Fibroblast of lung (primary cell): ENCODE measurements around the gene LRMDA. TPM values are rescaled to one million over a fixed set of nuclear protein-coding genes. Genes with fewer than 3 reads are reported as not detected.

Experiments
- DNase-seq, 2 donors: peaks; one replicate each; pipeline versions ENCODE4 v3.0.0 to v3.0.0-alpha.2; 2010; ENCODE audit warnings: low read depth in 2 of 2
- H2AFZ ChIP-seq: 2 replicates; pipeline ENCODE4 v1.5.1; 2012; ENCODE audit warnings: low read length, control low read depth, inconsistent platforms
- H3K27ac ChIP-seq: 2 replicates; pipeline ENCODE4 v1.5.1; 2011; ENCODE audit warnings: low read length, control low read depth; ENCODE audit not compliant: insufficient read depth
- H3K27me3 ChIP-seq: 2 replicates; pipeline ENCODE4 v1.5.1; 2011; ENCODE audit warnings: mild to moderate bottlenecking, low read length; ENCODE audit not compliant: control insufficient read depth, insufficient read depth
- H3K36me3 ChIP-seq: 2 replicates; pipeline ENCODE4 v1.5.1; 2011; ENCODE audit warnings: low read length; ENCODE audit not compliant: control insufficient read depth, insufficient read depth
- H3K4me1 ChIP-seq: 2 replicates; pipeline ENCODE4 v1.5.1; 2011; ENCODE audit warnings: low read length; ENCODE audit not compliant: control insufficient read depth, insufficient read depth; ENCODE audit errors: extremely low read depth
- H3K4me2 ChIP-seq: 2 replicates; pipeline ENCODE4 v1.5.1; 2011; ENCODE audit warnings: low read length, control low read depth; ENCODE audit not compliant: insufficient read depth; ENCODE audit errors: extremely low read depth
- H3K4me3 ChIP-seq, 4 experiments: fragments of 200-600 bp in 1 of 4; sonication (generic) in 1 of 4; replicated peaks in 1 of 4; 2 replicates each; pipeline ENCODE4 v1.5.1; 2011 to 2016; ENCODE audit warnings: low read length in 4 of 4, low read depth in 3 of 4, mild to moderate bottlenecking in 3 of 4, control low read depth in 2 of 4, inconsistent platforms in 1 of 4, mixed read lengths in 1 of 4; ENCODE audit not compliant: insufficient read depth in 1 of 4; ENCODE audit errors: control extremely low read depth in 1 of 4
- H3K79me2 ChIP-seq: 2 replicates; pipeline ENCODE4 v1.5.1; 2012; ENCODE audit warnings: mild to moderate bottlenecking, low read length, inconsistent platforms; ENCODE audit not compliant: control insufficient read depth, insufficient read depth
- H3K9ac ChIP-seq: 2 replicates; pipeline ENCODE4 v1.5.1; 2011; ENCODE audit warnings: mild to moderate bottlenecking, low read length, control low read depth; ENCODE audit not compliant: insufficient read depth
- H3K9me3 ChIP-seq: 2 replicates; pipeline ENCODE4 v1.5.1; 2012; ENCODE audit warnings: low read depth, low read length; ENCODE audit not compliant: control insufficient read depth, insufficient read depth
- H4K20me1 ChIP-seq: 2 replicates; pipeline ENCODE4 v1.5.1; 2011; ENCODE audit warnings: low read length; ENCODE audit not compliant: control insufficient read depth, insufficient read depth; ENCODE audit errors: extremely low read depth
- EZH2 ChIP-seq: IDR thresholded peaks from 2 replicates; pipeline ENCODE4 v1.5.1; 2012; ENCODE audit warnings: low read length, control low read depth, mild to moderate bottlenecking; ENCODE audit errors: missing control alignments
- polyA plus RNA-seq, 2 donors: library from polyadenylated mRNA; depleted of rRNA in 1 of 2; stranded (reverse) in 1 of 2; unstranded in 1 of 2; fragments of >200 nt; gene quantifications; 2 replicates each; pipeline ENCODE4 v1.2.1, GENCODE V29; 2011 to 2012; ENCODE audit warnings: missing spikeins in 1 of 2
- total RNA-seq: library from RNA; depleted of rRNA; stranded (reverse); fragments of >200 nt; gene quantifications from 2 replicates; pipeline ENCODE4 v1.2.1, GENCODE V29; 2014
- TF ChIP-seq, protein P1 (sequence below), 2 donors: IDR thresholded peaks in 1 of 2; conservative IDR thresholded peaks in 1 of 2; 1 replicate in 1 of 2; 2 replicates in 1 of 2; pipeline ENCODE4 v1.5.1; 2011 to 2012; ENCODE audit warnings: low read length in 2 of 2, control low read depth in 1 of 2, inconsistent platforms in 1 of 2, low read depth in 1 of 2, mild to moderate bottlenecking in 1 of 2

Gene LRMDA
- total and polyA plus RNA-seq, 2 donors (not counting 1 experiment from before 2014, with no cell fraction given) = 1.7 to 2.0 TPM

GRCh38 chr10:76542307-76542930 is 1111.0 kb downstream of the LRMDA start:
- Histone ChIP-seq H3K27me3 (no peaks in the 10 kb centered on the region), H3K9me3 (no peaks in the 10 kb centered on the region), H3K79me2 (no peaks in the 10 kb centered on the region), H3K4me3 (no peak overlapping the region), H3K4me1 (no peaks in the 10 kb centered on the region), H3K36me3 (no peaks in the 10 kb centered on the region), H4K20me1 (no peaks in the 10 kb centered on the region), H3K4me2 (no peak overlapping the region), H2AFZ (no peak overlapping the region), H3K9ac (no peak overlapping the region), H3K27ac (no peak overlapping the region)
- DNase-seq = no peak
- TF ChIP-seq, protein P1, sequence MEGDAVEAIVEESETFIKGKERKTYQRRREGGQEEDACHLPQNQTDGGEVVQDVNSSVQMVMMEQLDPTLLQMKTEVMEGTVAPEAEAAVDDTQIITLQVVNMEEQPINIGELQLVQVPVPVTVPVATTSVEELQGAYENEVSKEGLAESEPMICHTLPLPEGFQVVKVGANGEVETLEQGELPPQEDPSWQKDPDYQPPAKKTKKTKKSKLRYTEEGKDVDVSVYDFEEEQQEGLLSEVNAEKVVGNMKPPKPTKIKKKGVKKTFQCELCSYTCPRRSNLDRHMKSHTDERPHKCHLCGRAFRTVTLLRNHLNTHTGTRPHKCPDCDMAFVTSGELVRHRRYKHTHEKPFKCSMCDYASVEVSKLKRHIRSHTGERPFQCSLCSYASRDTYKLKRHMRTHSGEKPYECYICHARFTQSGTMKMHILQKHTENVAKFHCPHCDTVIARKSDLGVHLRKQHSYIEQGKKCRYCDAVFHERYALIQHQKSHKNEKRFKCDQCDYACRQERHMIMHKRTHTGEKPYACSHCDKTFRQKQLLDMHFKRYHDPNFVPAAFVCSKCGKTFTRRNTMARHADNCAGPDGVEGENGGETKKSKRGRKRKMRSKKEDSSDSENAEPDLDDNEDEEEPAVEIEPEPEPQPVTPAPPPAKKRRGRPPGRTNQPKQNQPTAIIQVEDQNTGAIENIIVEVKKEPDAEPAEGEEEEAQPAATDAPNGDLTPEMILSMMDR (conservative IDR thresholded peaks at IDR 0.05 in 1 of 2, IDR thresholded peaks at IDR 0.05 in 1 of 2; ENCODE audit: low read depth in 1 of 2, low read length in 2 of 2) = no peak
- no peak for TF ChIP-seq EZH2

DNA sequence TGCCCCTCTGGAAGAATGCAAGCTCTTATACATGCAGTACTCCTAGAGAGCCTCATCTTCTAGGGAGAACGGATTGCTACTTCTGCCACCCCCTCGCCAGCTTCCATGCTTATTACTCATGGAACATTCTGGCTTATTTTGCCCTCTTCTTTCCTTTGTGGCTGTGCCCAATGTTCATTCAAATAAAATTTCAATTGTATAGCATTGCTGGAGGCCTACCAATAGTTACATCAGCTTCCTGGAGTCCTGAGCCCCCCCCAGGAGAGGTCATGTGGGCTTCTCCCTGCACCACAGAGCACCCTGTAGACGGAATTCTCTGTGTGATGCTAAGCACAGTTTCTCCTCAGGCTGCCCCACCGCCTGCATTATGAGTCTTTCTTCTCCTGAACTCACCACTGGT is 1112.2 kb downstream of the LRMDA start:
- H3K4me2 ChIP-seq = no peak overlapping the region
- H3K27me3 ChIP-seq = no peaks in the 10 kb centered on the region
- H3K4me1 ChIP-seq = no peaks in the 10 kb centered on the region
- no peak overlapping the region for H2AFZ ChIP-seq
- TF ChIP-seq, protein P1 (conservative IDR thresholded peaks at IDR 0.05 in 1 of 2, IDR thresholded peaks at IDR 0.05 in 1 of 2; ENCODE audit: low read depth in 1 of 2, low read length in 2 of 2) = no peak
- TF ChIP-seq EZH2 = no peak
- H3K36me3 ChIP-seq = no peaks in the 10 kb centered on the region
- H3K9ac ChIP-seq = no peak overlapping the region
- no peaks in the 10 kb centered on the region for H3K79me2 ChIP-seq
- H3K9me3 ChIP-seq = no peaks in the 10 kb centered on the region
- no peak overlapping the region for H3K4me3 ChIP-seq
- DNase-seq = peak; percentile 24 to 89
- no peaks in the 10 kb centered on the region for H4K20me1 ChIP-seq
- H3K27ac ChIP-seq = no peak overlapping the region

DNA sequence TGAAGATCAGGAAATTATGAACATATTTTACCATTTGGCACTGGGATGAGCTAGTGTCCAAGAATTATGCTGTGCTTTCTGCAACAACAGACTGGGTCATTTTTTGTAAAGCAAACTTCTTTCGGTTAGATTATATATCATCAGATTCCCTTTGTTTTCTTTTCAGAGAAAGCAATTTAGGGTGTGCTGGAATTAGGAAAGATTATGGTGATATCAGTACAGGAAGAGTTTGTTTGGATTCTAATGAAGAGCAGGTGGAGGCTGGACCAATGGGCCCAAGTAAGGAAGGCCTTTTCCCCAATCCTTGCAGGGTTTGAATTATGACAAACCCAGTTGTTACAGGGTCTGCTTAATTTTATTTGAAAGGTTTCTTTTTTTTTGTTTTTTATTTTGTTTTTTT is 1113.4 kb downstream of the LRMDA start:
- Histone ChIP-seq H3K27me3 (no peaks in the 10 kb centered on the region), H3K79me2 (no peaks in the 10 kb centered on the region), H3K36me3 (no peaks in the 10 kb centered on the region), H2AFZ (no peak overlapping the region), H3K27ac (no peak overlapping the region), H3K9me3 (no peaks in the 10 kb centered on the region), H4K20me1 (no peaks in the 10 kb centered on the region), H3K4me3 (no peak overlapping the region), H3K9ac (no peak overlapping the region), H3K4me1 (no peaks in the 10 kb centered on the region), H3K4me2 (no peak overlapping the region)
- DNase-seq = no peak
- TF ChIP-seq, protein P1 (conservative IDR thresholded peaks at IDR 0.05 in 1 of 2, IDR thresholded peaks at IDR 0.05 in 1 of 2; ENCODE audit: low read depth in 1 of 2, low read length in 2 of 2) = no peak
- no peak for TF ChIP-seq EZH2
